ENCODE measurements around the gene KIF22.
A peak's percentile ranks its signal among the peaks of the same experiment; 100 is the strongest.

The KIF22 gene

DNA sequence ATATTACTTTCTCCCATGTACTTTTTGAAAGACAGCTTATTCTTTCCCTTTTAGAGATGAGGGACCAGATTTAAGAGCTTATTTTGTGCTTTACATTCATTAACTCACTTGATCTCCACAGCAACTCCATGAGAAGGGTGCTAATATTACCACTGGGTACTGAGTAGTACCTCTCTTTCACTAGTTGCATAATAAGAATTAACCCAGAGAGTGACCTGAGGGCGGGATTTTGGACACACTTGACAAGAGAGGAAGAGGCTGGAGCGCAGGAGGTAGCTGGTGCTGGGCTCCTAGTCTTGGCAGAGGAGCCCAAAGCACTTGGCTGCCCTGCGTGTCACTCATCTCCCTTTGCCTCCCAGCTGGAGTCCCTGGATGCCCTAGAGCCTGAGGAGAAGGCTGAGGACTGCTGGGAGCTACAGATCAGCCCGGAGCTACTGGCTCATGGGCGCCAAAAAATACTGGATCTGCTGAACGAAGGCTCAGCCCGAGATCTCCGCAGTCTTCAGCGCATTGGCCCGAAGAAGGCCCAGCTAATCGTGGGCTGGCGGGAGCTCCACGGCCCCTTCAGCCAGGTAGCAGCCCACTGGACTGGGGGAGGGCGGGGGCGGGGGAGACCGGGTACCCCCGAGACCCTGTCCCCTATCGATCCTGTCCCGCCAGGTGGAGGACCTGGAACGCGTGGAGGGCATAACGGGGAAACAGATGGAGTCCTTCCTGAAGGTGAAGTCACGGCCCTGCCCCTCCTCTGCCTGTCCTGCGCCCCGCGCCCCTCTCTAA lies 14.1 kb downstream of the KIF22 start:
- peak; percentile 71 for DNase-seq

DNA sequence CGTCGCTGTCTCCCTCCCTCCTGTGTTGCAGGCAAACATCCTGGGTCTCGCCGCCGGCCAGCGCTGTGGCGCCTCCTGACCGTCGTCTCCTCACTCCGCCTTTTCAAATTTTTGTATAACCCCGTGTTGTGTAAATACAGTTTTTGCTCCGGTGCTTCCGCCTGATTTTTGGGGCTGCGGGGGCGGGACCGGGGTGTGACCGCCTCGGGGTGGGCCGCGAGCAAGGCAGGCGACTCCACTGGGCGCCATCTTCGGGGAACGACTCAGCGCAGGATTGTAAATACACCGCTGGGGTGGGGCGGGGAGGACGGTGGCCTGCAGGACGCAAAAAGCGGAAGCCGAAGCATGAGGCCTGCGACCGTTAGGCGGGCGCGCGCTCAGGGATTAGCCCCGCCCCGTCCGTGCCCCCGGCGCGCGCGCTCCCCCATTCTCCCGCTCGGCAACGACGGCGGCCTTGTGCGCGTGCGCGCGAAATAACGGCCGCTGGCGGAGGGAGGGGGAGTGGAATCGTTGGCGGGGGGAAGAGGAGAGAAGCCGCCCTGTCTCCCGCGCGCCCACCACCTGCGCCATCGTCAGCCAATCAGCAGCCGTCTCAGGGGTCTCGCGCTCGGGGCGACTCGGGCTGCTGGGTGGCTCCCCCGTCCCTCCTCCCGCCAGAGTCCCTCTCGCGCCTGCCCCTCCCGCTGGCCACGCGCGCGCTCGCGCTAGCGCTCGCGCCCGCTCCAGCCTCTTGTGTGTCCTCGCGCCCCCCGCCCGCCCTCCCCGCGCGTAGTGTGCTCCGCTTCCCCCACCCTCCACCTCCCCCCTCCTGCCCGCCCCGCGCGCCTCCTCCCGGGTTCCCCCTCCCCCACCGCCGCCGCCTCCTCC lies 14.9 kb downstream of the KIF22 start:
- peak; percentile 97 for DNase-seq

DNA sequence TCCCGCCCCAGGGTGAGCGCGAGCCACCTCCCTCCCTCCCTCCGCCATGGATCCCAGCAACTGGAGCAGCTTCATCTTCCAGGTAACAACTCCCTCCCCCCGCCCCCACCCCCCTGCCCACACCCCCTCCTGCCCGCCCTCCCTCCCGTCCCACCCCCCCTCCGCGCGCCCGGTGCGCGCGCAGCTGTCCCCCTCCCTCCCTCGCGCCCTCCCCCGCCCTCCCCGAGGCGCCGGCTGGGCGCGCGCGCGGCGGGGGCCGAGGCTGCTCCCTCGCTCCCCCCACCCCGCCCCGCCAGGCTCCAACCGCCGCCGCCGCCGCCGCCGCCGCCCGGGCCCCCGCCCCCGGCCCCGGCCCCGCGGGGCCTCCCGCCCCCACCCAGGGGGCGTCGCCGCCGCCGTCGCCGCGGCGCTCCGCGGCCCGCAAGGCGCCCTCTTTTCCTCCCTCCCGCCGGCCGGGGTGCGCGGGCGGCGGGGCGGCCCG lies 15.6 kb downstream of the KIF22 start, which contains the start of gene MAZ:
MAZ (plus strand) TSS at position 431 of the 481 bp plus-strand sequence. CDS start 173 bp downstream, outside the sequence.
- no peak for DNase-seq

DNA sequence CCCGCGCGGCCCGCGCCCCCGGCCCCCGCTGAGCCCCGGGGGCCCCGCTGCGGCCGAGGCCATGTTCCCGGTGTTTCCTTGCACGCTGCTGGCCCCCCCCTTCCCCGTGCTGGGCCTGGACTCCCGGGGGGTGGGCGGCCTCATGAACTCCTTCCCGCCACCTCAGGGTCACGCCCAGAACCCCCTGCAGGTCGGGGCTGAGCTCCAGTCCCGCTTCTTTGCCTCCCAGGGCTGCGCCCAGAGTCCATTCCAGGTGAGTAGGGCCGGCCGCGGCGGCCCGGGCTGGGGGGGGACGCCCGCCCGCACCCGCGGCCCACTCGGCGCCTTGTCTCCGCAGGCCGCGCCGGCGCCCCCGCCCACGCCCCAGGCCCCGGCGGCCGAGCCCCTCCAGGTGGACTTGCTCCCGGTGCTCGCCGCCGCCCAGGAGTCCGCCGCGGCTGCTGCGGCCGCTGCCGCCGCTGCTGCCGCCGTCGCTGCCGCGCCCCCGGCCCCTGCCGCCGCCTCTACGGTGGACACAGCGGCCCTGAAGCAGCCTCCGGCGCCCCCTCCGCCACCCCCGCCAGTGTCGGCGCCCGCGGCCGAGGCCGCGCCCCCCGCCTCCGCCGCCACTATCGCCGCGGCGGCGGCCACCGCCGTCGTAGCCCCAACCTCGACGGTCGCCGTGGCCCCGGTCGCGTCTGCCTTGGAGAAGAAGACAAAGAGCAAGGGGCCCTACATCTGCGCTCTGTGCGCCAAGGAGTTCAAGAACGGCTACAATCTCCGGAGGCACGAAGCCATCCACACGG lies 16.3 kb downstream of the KIF22 start:
- peak; percentile 77 for DNase-seq

DNA sequence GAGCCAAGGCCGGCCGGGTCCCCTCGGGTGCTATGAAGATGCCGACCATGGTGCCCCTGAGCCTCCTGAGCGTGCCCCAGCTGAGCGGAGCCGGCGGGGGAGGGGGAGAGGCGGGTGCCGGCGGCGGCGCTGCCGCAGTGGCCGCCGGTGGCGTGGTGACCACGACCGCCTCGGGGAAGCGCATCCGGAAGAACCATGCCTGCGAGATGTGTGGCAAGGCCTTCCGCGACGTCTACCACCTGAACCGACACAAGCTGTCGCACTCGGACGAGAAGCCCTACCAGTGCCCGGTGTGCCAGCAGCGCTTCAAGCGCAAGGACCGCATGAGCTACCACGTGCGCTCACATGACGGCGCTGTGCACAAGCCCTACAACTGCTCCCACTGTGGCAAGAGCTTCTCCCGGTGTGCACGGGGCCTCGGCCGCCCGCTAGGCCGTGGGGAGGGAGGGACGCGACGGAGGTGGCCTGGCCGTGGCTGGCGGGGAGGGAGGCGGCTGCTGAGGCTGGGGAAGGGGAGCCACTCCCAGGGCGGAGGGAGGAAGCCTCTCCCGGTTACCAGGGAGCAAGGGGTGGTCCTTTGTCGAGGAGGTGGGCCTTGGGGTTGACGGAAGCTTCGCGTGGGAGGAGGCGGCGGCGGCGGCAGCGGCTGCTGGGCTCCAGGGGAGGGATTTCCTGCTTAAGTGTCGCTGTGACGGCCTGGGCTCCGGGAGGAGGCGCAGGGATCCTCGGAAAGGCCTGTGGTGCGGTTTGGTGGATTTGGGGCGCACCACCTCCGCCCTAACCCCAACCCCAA lies 17.1 kb downstream of the KIF22 start:
- peak; percentile 94 for DNase-seq

DNA sequence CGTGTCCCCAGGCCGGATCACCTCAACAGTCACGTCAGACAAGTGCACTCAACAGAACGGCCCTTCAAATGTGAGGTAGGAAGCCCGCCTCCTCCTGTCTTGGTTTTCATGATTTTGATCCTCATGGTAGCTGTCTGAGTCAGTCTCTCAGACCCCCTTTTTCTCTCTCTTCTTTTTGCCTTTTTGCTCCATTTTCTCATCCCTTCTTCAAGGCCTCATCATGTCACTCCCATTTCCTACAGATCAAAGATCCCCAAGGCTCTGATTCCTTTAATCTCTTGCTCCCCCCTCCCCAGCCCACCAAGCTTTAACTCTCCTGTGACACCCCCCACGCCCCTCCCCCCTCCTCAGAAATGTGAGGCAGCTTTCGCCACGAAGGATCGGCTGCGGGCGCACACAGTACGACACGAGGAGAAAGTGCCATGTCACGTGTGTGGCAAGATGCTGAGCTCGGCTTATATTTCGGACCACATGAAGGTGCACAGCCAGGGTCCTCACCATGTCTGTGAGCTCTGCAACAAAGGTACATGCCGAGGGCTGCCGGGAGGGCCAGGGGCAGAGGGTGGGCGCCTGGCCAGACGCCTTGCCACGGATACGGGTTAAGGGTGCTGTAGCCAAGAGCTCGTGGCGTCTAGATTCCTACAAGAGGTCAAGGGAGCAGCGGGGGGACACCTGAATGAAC lies 17.8 kb downstream of the KIF22 start:
- DNase-seq: no peak

DNA sequence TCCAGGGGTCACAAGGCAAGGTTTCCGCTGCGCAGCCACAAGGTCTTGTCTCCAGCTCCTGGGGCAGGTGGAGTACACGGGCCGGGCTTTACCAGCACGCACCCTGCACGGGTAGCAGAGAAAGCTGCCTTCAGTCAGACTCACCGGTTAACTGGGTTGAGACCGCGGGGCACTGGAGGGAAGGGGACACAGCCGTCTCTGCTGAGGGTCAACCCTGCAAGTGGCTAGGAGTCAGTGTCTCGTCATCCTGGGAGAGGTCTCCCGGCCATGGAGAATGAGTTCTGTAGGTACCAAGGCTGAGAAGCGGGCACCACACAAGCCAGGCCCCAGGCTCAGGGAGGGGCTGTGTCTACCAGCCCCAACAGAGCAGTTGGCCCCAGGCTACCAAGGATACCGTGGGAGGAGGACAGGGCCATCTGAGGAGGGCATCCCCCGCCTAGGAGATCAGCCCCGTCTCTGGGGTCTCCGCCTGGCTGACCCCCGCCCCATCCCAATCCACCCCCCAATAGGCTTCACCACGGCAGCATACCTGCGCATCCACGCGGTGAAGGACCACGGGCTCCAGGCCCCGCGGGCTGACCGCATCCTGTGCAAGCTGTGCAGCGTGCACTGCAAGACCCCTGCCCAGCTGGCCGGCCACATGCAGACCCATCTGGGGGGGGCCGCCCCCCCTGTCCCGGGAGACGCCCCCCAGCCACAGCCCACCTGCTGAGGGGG lies 18.6 kb downstream of the KIF22 start:
- no peak for DNase-seq

DNA sequence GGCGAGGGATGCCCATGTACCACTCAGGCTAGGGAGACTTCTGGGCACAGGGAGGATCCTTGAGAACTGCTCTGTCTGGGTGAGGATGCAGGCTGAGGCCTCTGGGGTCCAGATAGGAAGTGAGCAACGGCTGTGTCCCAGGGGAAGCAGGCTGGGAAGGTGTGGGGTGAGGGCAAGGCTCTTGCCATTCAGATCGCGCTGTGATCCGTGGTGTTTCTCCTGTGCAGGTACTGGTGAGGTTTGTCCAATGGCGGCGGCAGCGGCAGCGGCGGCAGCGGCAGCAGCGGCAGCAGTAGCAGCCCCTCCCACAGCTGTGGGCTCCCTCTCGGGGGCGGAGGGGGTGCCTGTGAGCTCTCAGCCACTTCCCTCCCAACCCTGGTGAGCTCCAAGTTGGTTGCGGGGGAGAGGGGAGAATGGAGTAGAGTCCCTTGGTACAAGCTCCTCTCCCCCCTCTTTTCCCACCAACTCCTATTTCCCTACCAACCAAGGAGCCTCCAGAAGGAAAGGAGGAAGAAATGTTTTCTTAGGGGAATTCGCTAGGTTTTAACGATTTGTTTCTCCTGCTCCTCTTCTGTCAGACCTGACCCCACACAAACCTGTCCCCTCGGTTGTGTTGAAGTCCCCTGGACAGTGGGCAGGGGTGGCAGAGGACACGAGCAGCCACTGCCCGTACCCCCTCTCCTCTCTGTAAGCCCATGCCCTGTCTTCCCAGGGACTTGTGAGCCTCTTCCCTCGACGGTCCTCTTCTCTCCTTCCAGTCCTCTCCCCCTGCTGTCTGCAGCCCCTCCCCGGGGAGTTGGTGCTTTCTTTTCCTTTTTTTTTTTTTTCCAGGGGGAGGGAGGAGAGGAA lies 19.5 kb downstream of the KIF22 start:
- DNase-seq: peak; percentile 21

DNA sequence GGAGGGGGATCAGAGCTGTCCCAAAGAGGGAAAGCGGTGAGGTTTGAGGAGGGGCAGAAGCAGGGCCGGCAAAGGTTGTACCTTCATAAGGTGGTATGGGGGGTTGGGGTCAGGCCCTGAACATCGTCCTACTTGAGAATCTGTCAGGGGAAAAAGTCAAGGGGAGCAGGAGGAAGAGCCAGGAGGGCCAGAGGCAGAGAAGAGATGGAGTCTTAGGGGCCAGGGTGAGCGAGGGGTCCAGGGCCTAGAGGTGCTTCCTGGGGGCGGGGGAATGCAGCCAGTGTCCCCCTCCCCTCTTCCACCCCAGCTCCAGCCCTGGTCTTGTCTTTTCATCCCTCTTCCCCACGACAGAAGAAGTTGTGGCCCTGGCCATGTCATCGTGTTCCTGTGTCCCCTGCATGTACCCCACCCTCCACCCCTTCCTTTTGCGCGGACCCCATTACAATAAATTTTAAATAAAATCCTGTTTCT lies 20.2 kb downstream of the KIF22 start:
- no peak for DNase-seq

DNA sequence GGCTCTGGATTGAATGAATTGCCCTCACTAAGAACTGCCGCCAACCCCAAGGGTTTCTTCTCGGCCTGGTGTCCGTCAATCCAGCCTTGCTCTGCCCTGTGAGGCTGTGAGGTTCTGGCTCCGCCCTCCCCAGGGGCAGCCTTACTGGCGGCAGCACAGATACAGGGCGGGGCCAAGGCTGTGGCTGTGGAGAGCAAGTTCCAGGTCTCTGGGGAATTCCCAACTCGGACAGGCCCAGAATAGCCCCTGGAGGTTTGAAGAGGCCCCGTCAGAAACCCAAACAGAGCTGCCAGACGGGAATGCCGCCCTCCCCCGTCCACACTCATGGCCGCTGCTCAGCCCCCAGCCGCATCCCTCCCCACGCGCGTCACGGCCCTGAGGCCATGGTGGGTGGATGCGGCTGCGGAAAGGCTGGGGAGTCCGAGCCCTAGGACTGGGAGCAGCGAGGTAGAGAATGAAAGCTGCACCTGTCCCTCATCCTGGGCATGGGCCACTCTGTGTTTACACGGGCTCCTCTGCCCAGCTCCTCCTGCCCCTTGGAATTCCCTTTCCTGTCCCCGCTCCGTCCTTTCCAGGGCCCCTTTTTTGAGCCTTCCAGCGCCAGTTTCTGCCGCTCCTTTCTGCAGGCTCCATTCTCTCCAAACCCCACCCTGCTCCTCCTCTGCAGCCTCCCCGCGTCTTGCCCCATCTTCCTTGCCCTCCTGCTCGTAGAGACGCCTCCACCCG lies 20.8 kb downstream of the KIF22 start:
- peak; percentile 94 for DNase-seq

DNA sequence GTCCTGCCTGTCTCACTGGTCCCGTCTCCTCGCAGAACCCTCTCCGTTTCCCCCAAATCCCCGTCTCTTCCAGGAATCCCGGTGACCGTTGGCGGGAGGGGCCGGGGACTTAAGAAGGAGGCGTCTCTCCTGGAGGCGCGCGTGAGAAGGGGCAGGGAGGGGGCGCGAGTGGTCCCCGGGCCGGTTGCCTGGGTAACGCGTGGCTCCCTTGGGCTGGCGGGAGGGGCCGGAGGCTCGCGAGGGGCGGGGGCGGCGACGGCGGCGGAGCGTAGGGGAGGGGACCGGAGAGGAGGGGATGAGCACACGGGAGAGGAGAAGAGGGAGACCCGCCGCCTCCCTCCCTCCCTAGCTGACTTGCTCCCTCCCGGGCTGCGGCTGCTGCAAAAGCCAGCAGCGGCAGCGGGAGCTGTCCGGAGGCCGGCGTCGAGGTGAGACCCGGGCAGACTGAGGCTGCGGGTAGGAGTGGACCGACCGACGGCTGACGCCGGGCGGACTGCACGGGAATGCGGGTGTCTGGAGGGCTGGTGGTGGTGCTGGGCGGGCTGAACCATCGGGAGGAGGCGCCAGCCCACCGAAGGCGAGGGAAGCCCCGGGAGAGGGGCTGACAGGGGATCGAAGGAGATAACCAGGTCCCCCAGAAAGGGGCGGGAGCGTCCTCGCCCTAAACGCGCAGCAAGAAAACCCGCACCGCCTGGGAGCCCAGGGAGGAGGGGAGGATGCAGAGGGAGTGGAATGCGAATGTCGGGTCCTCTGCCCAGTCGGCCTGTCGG lies 21.5 kb downstream of the KIF22 start, which contains the start of gene PRRT2:
PRRT2 (plus strand) TSS at position 298 of the 770 bp plus-strand sequence. CDS start 862 bp downstream, outside the sequence.
- peak; percentile 72 for DNase-seq

DNA sequence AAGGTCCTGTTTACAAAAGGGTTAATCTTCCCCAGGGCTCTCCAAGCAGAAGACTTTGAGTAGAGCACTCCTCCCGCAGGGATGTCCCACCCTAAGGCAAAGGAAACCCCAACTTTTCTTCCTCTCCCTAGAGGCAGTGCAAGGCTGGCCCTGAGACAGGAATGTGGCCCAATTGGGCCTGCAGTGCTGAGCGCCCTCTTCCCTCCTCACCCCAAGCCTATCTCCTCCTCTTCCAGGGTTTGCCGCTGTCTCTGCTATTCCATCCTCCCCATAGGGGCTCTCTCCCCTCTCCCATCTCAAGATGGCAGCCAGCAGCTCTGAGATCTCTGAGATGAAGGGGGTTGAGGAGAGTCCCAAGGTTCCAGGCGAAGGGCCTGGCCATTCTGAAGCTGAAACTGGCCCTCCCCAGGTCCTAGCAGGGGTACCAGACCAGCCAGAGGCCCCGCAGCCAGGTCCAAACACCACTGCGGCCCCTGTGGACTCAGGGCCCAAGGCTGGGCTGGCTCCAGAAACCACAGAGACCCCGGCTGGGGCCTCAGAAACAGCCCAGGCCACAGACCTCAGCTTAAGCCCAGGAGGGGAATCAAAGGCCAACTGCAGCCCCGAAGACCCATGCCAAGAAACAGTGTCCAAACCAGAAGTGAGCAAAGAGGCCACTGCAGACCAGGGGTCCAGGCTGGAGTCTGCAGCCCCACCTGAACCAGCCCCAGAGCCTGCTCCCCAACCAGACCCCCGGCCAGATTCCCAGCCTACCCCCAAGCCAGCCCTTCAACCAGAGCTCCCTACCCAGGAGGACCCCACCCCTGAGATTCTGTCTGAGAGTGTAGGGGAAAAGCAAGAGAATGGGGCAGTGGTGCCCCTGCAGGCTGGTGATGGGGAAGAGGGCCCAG lies 22.4 kb downstream of the KIF22 start:
- no peak for DNase-seq

DNA sequence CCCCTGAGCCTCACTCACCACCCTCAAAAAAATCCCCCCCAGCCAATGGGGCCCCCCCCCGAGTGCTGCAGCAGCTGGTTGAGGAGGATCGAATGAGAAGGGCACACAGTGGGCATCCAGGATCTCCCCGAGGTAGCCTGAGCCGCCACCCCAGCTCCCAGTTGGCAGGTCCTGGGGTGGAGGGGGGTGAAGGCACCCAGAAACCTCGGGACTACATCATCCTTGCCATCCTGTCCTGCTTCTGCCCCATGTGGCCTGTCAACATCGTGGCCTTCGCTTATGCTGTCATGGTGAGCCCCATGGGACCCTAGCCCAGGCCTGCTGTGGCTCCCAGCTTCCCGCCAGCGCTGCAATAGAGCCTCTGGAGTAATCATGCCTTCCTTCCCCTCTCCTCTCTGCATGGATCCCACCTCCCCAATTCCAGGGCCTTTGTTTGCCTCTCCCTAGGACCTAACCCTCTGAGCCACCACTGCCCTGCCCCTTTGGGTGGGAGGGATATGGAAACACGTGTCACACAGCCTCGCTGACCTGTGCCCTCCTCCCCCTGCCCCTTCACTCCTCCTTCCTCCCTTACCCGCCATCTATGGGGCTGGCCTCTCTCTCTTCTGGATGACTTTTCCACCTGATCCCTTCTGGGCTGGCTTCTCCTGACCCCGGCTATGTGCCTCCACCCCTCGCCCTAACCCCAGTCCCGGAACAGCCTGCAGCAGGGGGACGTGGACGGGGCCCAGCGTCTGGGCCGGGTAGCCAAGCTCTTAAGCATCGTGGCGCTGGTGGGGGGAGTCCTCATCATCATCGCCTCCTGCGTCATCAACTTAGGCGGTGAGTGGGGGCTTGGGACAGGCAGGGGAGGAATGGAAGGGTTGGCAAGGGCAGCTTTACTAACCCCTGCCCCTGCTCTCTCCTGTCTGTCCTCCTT lies 23.4 kb downstream of the KIF22 start:
- no peak for DNase-seq

DNA sequence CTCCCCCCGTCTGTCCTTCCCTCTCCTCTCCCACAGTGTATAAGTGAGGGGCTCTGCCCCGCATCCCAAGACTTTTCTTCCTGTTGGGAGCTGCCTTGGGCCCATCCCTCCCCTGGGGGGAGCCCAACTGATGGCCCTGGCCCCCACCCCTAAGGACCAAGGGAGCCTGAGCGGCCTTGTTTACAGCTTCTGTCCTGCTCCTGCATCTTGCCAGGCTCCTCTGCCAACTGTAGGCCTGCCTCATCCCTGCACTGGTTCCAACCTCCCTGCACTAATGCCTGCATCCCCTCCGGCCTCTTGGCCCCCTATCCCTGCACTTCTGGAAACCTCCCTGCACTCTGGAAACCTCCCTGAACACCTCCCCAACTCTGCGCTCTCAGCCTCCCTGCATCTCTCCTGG lies 24.0 kb downstream of the KIF22 start:
- no peak for DNase-seq

DNA sequence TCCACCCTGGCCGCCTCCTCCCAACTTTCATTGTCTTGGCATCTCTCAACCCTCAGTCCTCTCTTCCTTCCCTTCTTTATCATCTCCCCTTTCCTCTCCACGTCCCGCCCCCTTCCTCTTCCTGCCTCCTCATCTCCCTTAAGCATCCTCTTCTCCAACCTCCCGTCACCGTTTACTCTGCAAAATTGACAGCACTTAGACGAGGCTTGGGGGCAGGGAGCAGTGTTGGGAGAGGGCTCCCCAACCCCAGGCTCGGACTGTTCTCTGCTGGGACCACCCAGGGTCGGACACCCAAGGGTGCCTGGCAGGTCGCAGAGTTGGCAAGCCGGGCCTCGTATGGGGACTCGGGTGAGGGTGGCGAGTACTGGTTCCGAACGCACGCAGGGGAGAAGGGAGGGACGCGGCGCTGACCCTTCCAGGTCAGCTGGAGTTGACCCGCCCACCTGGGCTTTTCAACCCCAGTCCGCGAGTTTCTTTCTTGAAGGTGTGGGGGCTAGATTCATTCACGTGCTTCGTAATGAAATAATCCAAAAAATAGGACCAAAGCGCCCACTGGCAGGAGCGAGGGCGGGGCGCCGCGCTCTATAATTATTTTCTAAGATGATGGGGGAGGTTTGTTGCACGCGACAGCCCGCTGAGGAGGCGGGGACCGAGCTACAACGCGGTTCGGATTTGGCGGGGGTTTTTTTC lies 24.6 kb downstream of the KIF22 start:
- peak; percentile 83 for DNase-seq
